Activated CD4-positive, alpha-beta T cell treated with anti-CD3 and anti-CD28 coated beads for 24 hours (primary cell): Measurements from ENCODE around the gene PRICKLE2.

Experiments used
- DNase-seq, 2 donors: peaks; one replicate each; pipeline ENCODE4 v3.0.0-alpha.2; 2020; ENCODE audit warnings: low read depth in 2 of 2

The PRICKLE2 gene

DNA sequence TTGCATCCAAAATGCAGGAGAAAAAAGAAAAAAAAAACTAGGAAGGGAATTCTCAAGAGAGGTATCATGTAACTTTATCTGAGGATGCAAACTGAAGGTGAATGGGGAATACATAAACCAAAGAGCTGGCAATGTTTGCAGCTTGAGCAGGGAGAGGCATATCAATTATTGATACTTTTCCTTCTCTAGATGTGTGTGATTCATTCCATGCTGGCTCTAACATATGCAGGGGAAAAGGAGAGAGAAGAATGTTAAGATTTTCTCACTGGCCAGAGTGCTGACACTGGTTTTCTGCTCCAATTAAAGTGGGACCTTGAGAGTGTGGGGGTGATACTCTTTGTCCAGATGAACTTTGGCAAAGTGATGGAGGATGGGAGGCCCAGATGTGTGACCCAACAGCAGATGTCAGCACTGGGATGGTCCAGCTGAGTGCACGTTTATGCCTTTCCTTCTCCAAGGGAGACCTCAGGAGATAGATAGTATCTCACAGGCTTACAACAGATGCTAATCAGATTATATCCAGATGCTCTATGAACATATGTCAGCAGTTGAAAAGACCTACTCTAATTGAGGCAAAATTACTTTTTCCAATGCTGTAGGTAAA lies 152.0 kb downstream of the PRICKLE2 start:
- DNase-seq: no peak

DNA sequence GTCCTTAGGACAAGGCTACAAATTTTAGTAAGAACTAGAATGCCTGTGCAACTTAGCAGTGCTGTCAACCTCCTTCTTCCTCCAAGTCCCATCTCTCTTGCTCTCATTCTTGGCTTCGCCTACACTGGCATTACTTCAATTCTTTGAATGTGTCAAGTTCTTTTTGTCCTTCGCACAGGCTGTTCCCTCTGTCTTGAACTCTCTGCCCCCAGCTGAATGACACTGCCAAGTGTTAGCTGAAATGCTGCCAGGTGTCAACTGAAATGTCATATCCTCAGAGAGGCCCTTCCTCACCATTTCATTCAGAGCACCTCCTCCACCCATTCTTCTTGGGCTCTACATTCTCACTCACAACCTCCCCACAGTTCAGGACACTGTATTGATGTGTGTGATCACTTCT lies 153.1 kb downstream of the PRICKLE2 start:
- DNase-seq: no peak

DNA sequence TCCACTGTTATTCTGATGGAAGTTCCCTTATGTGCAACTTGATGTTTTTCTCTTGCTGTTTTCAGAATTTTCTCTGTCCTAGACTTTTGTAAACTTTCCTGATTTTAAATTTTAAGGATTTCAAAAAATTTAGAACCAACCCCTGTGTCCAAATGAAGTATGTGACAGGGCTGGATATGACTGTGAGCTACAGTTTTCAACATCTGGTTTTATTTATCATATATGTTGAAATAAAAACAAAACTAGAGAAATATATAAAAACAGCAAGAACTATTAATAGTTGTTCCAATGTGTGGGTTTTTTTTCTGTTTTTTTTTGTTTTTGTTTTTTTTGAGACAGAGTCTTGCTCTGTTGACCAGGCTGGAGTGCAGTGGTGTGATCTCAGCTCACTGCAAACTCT lies 154.6 kb downstream of the PRICKLE2 start:
- no peak for DNase-seq

DNA sequence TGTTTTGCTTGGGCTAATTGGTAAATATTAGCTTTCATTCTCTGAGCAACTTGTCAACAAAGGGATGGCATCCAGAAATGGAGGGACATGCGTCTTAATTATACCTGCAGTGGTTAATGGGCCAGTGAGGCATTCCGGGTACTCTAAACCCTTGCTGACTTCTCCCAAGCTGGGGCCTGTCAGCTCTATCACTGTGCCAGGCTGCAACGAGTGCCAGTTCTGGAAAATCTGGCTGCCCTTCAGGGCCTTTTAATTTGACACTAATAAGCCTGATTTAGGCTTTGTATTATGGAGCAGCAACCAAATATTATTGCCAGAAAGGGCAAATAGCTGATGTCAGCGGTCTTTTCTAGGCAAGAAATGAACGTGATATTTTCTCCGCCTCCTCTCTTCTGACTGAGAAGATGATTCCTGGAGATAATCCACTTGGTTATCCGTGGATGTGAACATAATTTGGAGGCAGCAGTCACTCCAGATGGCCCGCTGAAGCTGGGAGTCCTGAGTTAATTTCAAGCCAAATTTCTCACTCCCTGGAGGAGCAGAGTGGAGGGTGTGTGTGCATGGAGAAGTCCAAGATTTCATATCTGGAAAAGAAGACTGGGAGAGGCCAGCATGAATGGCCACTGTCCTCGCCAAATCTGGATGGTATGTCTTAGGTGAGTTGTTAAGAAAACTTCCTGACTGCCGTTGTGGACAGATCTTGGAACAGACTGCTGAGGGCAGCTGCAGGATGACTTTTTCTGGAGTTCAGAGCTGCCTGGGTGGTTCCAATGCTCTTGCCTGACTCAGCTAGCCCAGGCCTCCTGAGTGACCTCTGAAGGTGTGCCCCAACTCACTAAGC lies 157.5 kb downstream of the PRICKLE2 start:
- DNase-seq: no peak

DNA sequence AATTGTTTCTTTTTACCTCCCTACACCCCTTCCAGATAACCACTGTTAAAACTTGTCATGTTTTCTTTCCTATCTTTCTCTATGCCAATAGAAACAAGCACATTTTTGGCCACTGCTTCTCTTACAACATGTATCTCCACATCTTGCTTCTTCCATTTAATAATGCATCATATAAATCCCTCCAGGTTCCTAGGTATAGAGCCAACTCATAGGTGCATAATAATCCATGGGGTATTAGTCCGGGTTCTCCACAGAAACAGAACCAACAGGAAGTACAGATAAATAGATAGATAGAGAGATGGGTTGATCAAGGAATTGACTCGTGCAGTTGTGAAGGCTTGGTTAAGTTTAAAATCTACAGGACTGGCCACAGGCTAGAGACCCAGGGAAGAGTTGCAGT lies 160.5 kb downstream of the PRICKLE2 start:
- DNase-seq: no peak

DNA sequence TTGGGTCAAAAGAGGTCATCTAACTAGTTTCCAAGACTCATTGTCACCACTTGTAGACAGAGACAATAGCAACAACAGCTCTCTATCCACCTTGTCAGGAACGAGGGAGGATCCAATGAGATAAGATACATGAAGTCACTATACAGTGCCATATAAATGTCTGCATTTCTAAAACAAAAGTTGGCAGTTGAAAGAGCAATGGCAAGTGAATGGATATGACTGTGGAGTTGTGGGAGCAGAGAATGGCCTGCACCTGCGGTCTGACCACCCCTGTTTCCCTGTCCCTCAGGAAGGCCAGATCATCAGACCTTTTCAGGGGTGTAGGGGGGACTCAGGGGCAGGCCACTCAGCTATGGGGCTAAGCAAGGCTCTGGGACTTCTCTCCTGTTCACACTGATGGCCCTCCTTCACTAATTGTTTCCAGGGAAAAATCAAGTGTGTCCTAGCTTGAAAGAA lies 161.3 kb downstream of the PRICKLE2 start:
- DNase-seq: no peak

DNA sequence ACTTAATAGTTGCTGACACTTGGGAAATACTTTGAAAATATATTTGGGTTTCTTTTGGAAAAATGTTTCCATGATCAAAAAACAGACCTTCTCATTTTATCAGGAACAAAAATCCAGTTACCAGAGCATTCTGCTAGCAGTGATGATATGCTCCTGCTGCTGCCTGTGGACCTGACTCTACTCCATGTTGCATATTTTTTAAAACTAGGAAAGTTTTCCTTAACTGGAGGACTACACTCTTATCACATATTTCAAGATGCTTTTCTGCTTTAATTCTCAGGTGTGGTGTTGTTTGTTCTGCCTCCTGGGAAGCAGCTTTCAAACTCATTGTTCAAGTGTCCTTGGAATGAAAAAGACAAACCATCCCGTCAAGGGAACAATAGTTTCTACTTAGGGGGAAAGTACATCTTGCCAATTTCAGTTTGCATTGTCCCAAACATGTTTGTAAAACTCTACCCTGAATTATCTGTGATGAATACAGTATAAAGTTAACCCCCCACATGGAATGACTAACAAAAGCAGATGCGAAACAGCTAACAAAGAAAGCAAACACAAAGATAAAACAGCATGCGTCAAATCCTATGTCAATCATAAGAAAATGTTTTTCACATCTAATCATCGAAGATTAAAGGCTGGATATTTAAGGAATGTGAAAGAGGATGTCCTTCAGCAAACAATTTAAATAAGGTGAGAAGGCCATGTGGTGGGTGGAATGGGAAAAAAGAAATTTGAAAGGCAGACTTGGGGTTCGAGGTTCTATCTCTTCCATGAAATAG lies 161.9 kb downstream of the PRICKLE2 start:
- DNase-seq: no peak

DNA sequence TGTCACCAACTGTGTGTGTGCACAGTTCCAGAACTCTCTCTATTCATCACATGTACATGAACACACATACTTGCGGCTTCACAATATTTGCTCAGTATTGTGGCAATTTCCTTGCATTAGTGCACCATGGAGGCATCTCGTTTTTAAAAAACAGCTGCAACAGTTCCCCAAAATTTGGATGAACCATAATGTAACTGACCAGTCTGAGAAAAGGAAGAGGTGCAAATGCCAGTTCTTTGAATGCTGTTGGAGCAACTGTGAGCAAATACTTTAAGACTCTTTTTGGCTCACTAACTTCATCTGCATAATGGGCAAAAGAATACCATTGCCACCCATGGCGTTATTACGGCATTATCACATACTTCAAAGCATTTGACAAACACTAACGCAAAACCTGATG lies 163.6 kb downstream of the PRICKLE2 start:
- DNase-seq: no peak

DNA sequence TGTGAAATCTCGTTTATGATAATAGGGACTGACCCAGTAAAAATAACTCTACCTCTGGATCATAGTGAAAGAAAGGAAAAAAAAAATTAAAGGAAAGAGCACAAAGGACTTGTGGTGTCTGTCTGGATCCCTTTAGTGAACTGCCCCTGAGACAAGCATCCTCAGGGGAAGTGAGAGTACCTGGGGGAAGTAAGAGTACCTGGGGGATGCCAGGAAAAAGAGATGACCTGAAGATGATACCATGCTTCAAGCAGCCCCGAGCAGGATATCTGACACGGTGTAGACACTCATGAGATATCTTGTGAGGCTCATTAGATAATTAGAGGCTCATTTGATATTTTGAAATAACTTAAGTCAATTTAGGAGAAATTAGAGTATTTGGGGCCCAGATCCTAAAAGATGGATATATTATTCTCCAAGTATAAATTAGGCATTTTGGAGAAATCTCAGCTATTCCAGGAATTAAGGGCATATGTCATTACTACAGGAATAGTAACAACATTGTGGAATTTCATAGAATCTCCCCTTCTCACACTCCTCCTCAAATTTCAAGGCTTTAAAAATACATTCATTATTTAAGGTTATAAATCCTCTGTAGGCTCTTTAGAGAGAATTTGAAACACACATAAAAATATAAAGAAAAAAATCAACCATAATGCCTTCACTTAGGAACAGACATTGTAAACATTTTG lies 165.6 kb downstream of the PRICKLE2 start:
- no peak for DNase-seq

DNA sequence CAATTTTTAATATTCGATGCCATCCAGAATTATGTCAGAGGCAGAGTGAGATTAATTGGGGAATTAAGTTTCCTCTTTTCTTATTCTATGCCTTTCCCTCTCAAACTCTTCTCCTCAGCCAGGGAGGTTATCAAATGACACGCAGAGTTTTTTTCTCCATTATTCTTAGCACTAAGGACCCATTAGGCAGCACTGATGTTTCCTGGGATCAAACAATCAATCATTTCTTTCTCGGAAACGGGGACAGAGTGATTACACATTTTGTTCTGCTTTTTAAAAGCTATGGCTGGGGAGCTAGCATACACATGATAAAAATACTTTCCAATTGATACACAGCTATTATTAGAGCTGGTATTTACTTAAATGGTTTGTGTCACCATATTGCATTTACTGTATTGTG lies 166.7 kb downstream of the PRICKLE2 start:
- DNase-seq: no peak

DNA sequence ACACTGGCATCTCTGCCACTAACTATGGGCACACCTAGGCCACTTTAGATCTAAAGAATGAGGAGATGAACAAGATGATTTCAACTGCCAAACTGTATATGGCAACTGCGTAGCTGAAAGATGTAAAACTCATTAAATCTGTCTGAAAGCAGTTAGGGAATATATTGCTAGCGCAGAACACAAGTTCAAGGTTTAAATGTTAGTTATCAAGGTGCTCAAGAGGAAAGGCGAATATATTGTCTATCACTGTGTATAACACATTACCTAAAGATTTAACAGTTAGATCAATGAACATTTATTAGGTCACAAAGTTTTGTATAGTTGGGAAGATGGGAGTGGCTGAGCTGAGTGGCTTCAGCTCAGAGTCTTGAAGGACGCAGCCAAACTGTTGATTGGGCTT lies 168.0 kb downstream of the PRICKLE2 start:
- DNase-seq: no peak

DNA sequence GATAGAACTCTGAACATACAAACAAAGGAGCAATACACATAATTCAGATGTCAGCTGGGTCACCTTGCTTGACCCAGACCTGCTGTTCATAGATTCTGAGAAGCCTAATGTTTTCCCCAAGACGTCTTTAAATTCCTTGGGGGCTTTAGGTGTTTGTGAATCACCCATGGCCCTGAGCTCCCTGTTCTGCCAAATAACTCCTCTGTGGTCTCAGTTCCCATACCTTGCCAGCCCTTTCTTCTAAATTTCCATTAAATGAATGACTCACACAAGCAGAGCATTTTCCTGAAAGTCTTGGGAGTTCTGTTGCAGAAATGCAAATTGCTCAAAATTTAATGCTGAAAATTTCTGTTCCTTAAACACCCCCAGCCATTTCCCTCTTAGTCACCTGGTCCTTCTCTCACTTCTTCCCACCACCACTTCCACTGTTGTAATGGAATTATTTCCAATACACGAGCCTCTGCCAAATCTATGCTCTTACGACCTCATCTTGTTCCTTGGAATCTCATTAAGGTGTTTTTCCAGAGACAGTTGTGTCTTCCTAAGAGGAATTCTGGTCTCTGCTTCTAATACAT lies 168.6 kb downstream of the PRICKLE2 start:
- DNase-seq: no peak

DNA sequence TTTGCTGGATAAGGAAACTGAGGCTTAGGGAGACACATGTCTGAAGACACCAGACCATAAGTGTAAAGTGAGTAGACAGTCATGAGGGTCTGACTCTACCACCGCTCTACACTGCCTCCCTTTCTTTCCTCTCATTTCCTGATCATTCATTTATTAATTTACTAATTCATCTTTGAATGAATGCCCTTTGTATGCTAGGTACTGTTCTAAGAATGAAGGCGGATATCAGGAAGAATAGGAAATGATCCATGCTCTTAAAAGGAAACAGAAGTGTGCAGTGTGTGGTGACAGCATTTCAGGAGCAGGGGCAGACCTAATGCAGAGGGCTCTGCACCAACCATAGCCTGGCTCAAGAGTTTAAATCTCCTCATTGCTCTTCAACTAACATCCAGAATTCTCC lies 170.2 kb downstream of the PRICKLE2 start:
- DNase-seq: no peak

DNA sequence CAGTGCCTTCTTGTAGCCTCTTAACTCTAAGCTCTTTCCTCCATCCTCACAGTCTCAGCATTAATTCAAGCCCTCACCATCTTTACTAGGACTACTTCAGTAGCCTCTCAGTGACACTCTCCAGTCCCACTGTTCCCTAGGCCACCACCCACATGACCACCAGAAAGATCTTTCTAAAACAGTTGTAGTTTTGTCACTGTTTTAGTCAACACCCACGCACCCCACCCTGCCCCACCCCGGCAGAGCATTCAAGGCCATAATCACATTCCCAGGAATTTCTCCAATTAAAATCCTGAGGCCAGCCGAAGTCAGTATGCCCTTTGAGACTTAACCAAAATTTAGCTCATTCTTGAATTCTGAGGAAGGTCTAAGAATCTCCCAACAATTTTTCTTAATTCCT lies 170.8 kb downstream of the PRICKLE2 start:
- DNase-seq: no peak

DNA sequence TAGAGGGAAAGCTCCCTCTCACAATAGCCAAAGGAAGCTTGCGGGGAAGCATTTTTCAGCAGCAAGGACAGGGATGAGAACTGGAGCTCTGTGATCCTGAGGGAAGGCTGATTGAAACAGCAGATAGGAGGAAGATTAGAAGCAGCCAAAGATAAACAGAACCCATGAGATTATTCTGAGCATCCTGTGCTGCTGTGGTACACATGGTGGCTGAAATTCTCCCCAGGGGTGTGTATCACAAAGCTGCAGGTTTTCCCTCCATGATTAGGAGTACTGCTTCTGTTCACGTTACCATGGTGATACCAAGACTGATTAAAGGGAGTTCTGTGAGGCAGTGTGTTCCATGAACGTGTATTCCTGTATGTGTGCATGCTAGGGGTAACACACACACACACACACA lies 171.7 kb downstream of the PRICKLE2 start:
- no peak for DNase-seq

DNA sequence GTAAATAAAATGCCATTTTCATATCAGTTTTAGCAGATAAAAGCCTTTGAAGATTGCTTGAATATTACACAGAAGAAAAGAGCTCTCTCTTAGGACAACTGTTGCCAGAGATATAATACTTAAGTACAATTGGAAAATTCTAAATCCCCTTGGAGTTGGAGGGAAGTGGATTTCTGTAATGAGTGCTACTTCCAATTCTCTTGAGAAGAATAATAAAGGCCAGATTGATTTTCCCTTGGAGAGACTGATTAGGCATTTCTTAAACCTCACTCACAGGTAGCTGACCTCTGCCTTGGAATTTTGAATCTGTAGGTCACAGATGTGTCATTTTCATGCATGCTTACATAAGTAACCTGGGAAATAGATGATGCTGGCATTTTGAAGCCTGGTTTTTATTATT lies 172.1 kb downstream of the PRICKLE2 start:
- no peak for DNase-seq

DNA sequence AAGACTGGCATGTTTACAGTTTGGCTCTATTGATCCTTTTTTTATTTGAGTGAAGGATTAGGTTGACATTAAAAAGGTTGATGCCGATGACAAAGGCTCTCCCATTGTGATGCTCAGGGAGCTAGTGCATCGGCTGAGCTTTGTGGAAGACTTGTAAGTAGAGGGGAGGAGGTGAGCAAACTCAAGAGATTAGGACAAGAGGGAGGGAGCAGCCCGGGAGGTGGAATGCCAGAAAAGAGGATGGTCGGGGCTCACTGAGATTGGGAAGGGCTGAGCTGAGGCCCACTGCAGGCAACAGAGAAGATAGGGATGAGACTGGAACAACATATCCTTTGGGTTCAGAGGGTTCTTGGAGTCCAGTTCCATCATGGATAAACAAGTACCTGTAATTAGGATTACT lies 175.4 kb downstream of the PRICKLE2 start:
- no peak for DNase-seq

DNA sequence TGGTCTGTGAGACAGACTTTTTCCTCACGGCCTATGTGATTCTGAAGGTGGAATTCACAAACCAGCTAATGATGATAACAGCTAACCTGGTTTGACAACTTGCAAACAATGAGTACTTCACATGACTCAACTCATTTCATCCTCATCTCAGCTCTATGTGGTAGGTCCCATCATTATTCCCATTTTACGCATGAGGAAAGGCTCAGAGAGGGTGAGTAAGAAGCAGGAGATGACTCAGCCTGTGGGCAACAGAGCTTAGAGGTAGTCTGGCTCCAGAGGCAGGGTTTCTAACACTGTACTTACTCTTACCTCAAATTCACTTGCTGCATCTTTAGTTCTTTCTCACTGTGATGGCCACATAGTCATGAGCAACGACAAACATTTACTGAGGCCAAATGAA lies 176.1 kb downstream of the PRICKLE2 start:
- no peak for DNase-seq

DNA sequence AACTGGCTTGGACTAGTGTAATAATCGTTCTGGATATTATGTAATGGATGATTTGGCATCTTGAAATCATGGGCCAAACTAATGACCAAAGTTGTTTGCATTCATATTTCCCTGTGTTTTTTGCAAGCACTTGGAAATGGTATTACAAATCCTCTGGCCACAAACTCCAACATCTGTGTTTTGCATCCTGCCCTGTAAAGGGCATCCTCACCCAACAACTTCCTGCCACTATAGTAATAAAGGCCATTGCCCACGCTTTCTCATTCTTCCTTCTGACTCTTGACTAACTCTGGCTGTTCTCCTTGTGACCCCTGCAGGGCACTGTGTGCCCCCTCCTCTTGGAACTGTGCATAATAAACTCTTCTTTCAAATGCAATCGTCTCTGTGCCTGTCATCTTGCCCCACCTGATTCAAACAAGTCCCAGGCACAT lies 176.6 kb downstream of the PRICKLE2 start:
- DNase-seq: no peak

DNA sequence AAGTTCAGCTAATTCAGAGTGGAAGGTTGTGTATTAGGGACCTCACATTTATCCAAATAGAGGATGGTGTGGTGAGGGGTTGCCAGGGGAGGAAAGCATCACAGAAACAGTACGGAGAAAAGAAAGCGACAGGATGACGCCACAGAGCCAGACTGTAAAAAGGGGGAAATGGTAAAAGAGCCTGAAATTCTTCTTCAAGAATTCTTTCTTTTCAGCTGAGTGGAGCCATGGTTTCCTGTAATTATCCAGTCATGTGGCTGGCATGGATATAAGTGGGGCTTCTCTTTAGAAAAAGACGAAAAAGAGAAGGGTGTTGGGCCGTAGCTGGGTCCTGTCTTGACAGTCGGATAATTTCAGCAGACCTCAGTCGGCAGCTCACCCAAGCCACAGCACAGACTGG lies 177.5 kb downstream of the PRICKLE2 start:
- no peak for DNase-seq

DNA sequence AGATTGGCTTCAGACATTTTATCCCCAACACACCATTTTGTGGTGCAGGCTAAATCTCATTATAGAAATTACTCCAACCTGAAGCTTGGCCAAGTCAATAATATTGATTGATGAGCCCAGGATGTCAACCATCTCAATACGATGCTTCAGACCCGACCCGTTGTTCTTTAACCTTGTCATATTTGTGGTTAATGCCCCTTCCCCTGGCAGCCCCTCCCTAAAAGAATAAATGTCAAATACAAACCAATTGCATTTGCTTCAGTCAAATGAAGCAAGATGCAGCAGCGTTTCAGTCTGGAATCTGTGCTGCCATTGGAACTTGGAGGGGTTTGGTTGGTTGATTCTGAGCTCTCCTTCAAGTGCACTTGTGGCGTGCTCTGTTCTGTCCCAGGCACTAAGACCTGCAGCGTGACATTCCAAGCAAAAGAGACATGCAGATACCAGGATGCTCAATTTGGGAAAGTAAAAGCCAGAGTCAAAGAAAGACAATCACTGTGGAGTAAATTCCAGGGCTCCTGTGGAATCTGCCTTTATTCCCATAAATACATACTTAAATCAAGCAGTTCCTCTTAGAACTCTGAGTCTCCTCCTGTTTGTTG lies 178.2 kb downstream of the PRICKLE2 start:
- no peak for DNase-seq
